Embryonic facial prominence (tissue), 1 donor: ENCODE measurements around the gene TNFAIP8L1.
A peak's percentile ranks its signal among the peaks of the same experiment; 100 is the strongest.
"Not testable (repeated sequence)": the region's sequence is repeated elsewhere in the genome, so short reads cannot be mapped to it uniquely, and the experiment has no call there.

Source experiments
- DNase-seq: peaks from one replicate; pipeline ENCODE4 v3.0.0-alpha.2; 2016; ENCODE audit errors: extremely low spot score

Gene TNFAIP8L1

GRCh38 chr19:4638828-4639530 lies at the start of gene TNFAIP8L1:
TNFAIP8L1 (plus strand) TSS chr19:4639516; CDS start chr19:4651870, 12,354 bp downstream.
- DNase-seq = peak; percentile 90

- no peak for DNase-seq
Measured at GRCh38 chr19:4589579-4590410, 49.5 kb upstream of the TNFAIP8L1 start.

- no peak for DNase-seq
Measured at GRCh38 chr19:4590559-4590958, 48.8 kb upstream of the TNFAIP8L1 start.

- no peak for DNase-seq
Measured at GRCh38 chr19:4591320-4591719, 48.0 kb upstream of the TNFAIP8L1 start.

- DNase-seq = no peak
Measured at GRCh38 chr19:4592445-4592844, 46.9 kb upstream of the TNFAIP8L1 start.

GRCh38 chr19:4593409-4593851 lies 45.9 kb upstream of the TNFAIP8L1 start:
- no peak for DNase-seq

GRCh38 chr19:4594201-4594600 lies 45.1 kb upstream of the TNFAIP8L1 start:
- no peak for DNase-seq

- DNase-seq = not testable (repeated sequence)
Measured at GRCh38 chr19:4595158-4595557, 44.2 kb upstream of the TNFAIP8L1 start.

GRCh38 chr19:4596033-4596904 lies 43.0 kb upstream of the TNFAIP8L1 start:
- DNase-seq = no peak

- DNase-seq = no peak
Measured at GRCh38 chr19:4597278-4597974, 41.9 kb upstream of the TNFAIP8L1 start.

GRCh38 chr19:4597975-4598671 lies 41.2 kb upstream of the TNFAIP8L1 start:
- DNase-seq = no peak

- no peak for DNase-seq
Measured at GRCh38 chr19:4598712-4599111, 40.6 kb upstream of the TNFAIP8L1 start.

- no peak for DNase-seq
Measured at GRCh38 chr19:4600082-4600481, 39.2 kb upstream of the TNFAIP8L1 start.

GRCh38 chr19:4600893-4601292 lies 38.4 kb upstream of the TNFAIP8L1 start:
- DNase-seq = no peak

GRCh38 chr19:4602173-4602788 lies 37.0 kb upstream of the TNFAIP8L1 start:
- DNase-seq = no peak

GRCh38 chr19:4602915-4603314 lies 36.4 kb upstream of the TNFAIP8L1 start:
- no peak for DNase-seq

GRCh38 chr19:4604912-4605311 lies 34.4 kb upstream of the TNFAIP8L1 start:
- no peak for DNase-seq

GRCh38 chr19:4606181-4606580 lies 33.1 kb upstream of the TNFAIP8L1 start:
- DNase-seq = no peak

GRCh38 chr19:4606921-4607678 lies 32.2 kb upstream of the TNFAIP8L1 start:
- DNase-seq = no peak
